Measurements from ENCODE around the gene ADGRL3. TPM values are rescaled to one million over a fixed set of nuclear protein-coding genes. Genes with fewer than 3 reads are reported as not detected.

The ADGRL3 gene
- total RNA-seq, 3 donors from 2014 or later (not counting 1 experiment from before 2014, with no cell fraction given) = not detected

DNA sequence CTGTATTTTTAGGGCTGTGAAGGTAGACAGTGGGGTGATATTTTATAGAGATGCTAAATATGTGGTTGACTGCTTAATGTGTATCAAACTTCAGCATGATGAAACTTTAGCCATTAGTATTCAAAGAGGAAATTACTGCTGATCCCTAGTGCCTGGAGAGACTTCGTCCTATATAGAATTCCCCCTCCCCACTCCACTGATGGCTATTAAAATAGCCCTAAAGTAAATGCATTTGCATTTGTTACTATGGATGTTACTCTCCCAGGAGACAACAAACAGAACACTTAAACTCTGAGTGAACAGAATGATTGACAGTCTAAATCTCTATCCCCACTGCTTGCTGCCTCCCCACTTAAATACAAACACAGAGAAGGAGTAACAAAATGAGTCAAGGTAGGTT lies 39.1 kb downstream of the ADGRL3 start:
- WGBS (ENCODE audit: insufficient coverage) = no CpG with 5 or more reads among the region's 1 CpG

DNA sequence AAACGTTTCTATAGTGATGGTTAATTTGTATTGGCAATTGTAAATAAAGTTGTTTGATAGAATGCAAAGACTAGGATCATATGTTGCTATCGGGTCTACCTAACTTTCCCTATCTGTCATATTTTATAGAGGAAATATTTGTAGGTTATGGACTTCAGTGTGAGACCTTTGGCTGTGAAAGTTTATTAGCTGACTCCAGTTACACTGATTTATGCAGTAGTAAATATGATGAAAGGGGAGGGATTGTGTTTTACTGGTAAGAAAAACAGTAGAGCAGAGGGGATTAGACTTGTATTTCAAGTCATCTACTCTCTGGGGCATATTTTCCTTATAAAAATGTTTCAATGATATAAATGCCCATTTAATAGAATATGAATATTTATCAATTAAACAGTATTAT lies 43.8 kb downstream of the ADGRL3 start:
- H3K27me3 ChIP-seq (ENCODE audit: control insufficient read depth, insufficient read depth, low read length) = no peaks in the 10 kb centered on the region
- peaks cover 13 to 17% of the 10 kb centered on the region in 2 donors for H3K9me3 Mint-ChIP-seq
- TF ChIP-seq, protein P1, sequence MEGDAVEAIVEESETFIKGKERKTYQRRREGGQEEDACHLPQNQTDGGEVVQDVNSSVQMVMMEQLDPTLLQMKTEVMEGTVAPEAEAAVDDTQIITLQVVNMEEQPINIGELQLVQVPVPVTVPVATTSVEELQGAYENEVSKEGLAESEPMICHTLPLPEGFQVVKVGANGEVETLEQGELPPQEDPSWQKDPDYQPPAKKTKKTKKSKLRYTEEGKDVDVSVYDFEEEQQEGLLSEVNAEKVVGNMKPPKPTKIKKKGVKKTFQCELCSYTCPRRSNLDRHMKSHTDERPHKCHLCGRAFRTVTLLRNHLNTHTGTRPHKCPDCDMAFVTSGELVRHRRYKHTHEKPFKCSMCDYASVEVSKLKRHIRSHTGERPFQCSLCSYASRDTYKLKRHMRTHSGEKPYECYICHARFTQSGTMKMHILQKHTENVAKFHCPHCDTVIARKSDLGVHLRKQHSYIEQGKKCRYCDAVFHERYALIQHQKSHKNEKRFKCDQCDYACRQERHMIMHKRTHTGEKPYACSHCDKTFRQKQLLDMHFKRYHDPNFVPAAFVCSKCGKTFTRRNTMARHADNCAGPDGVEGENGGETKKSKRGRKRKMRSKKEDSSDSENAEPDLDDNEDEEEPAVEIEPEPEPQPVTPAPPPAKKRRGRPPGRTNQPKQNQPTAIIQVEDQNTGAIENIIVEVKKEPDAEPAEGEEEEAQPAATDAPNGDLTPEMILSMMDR (IDR thresholded peaks at IDR 0.05) = no peak
- no peaks in the 10 kb centered on the region for H3K9me3 ChIP-seq (ENCODE audit: control insufficient read depth, insufficient read depth, low read length)
- ATAC-seq (no peak), DNase-seq (no peak)
- no peaks in the 10 kb centered on the region for H3K36me3 ChIP-seq (ENCODE audit: control insufficient read depth, insufficient read depth, low read length)
- intact Hi-C loops (cut with micrococcal nuclease) = no loop called here
- H3K4me3 ChIP-seq (ENCODE audit: low read length) = no peak overlapping the region
- no CpG with 5 or more reads among the region's 2 CpGs for WGBS (ENCODE audit: insufficient coverage)
- H3K4me1 ChIP-seq (ENCODE audit: control insufficient read depth, insufficient read depth, low read length) = no peaks in the 10 kb centered on the region
- H3K27ac Mint-ChIP-seq = no peak overlapping the region
- H3K36me3 Mint-ChIP-seq = no peaks in the 10 kb centered on the region
- H3K4me3 Mint-ChIP-seq = no peak overlapping the region
- no peaks in the 10 kb centered on the region for H3K27me3 Mint-ChIP-seq (ENCODE audit: low read depth in 2 of 2)
- H3K4me1 Mint-ChIP-seq = no peaks in the 10 kb centered on the region
- H3K27ac ChIP-seq (ENCODE audit: low read length) = no peak overlapping the region

More for the DNA sequence above, 39.1 kb downstream of the ADGRL3 start:
- H3K4me3 Mint-ChIP-seq = no peak overlapping the region
- H3K4me1 Mint-ChIP-seq = no peaks in the 10 kb centered on the region
- no peaks in the 10 kb centered on the region for H3K4me1 ChIP-seq (ENCODE audit: control insufficient read depth, insufficient read depth, low read length)
- ATAC-seq = no peak
- intact Hi-C loops (cut with micrococcal nuclease) = no loop called here
- H3K9me3 Mint-ChIP-seq = peaks cover 6 to 11% of the 10 kb centered on the region in 2 donors
- H3K9me3 ChIP-seq (ENCODE audit: control insufficient read depth, insufficient read depth, low read length) = no peaks in the 10 kb centered on the region
- H3K27me3 ChIP-seq (ENCODE audit: control insufficient read depth, insufficient read depth, low read length) = no peaks in the 10 kb centered on the region
- TF ChIP-seq, protein P1 (IDR thresholded peaks at IDR 0.05) = no peak
- DNase-seq = no peak
- H3K4me3 ChIP-seq (ENCODE audit: low read length) = no peak overlapping the region
- H3K36me3 ChIP-seq (ENCODE audit: control insufficient read depth, insufficient read depth, low read length) = no peaks in the 10 kb centered on the region
- H3K27ac ChIP-seq (ENCODE audit: low read length) = no peak overlapping the region
- H3K27me3 Mint-ChIP-seq (ENCODE audit: low read depth in 2 of 2) = no peaks in the 10 kb centered on the region
- H3K36me3 Mint-ChIP-seq = no peaks in the 10 kb centered on the region
- H3K27ac Mint-ChIP-seq = no peak overlapping the region

DNA sequence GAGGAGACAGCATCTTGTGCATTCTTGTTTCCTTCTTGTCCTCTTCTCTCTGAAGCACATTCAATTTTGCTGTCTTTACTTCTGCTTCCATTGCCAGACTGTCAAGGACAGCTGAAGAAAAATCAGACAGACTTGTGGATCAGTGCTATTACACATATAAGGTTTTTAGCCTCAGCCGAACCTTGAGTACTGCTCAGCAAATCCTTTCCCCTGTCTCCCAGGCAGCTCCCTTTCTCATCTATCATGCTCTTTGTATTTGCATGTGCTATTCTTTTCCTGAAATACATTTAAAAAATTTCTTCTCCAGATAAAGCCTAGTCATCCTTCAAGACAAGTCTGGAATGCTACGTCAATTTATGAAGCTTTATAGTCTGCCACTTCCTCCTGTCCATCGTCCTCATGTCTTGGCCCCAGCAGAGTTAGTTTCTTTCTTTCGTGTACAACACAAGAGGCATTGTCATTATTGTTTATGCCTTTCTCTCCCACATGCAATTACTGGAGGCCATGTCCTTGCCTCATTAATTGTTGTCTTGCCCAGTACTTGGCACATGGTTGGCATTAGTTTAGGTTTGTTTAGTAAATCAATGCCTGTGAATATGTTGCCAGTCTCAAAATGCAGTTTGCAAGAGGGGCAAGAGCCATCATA lies 45.1 kb downstream of the ADGRL3 start:
- no peaks in the 10 kb centered on the region for H3K9me3 ChIP-seq (ENCODE audit: control insufficient read depth, insufficient read depth, low read length)
- no peaks in the 10 kb centered on the region for H3K27me3 ChIP-seq (ENCODE audit: control insufficient read depth, insufficient read depth, low read length)
- H3K9me3 Mint-ChIP-seq = peaks cover 17 to 18% of the 10 kb centered on the region in 2 donors
- no peak overlapping the region for H3K27ac Mint-ChIP-seq
- TF ChIP-seq, protein P1 (IDR thresholded peaks at IDR 0.05) = no peak
- DNase-seq (no peak), ATAC-seq (no peak)
- H3K36me3 Mint-ChIP-seq = no peaks in the 10 kb centered on the region
- no peaks in the 10 kb centered on the region for H3K36me3 ChIP-seq (ENCODE audit: control insufficient read depth, insufficient read depth, low read length)
- no peaks in the 10 kb centered on the region for H3K27me3 Mint-ChIP-seq (ENCODE audit: low read depth in 2 of 2)
- no peaks in the 10 kb centered on the region for H3K4me1 Mint-ChIP-seq
- no peak overlapping the region for H3K4me3 ChIP-seq (ENCODE audit: low read length)
- 72% methylated on average over 4 of the region's 4 CpGs for WGBS (ENCODE audit: insufficient coverage)
- no peaks in the 10 kb centered on the region for H3K4me1 ChIP-seq (ENCODE audit: control insufficient read depth, insufficient read depth, low read length)
- intact Hi-C loops (cut with micrococcal nuclease) = no loop called here
- no peak overlapping the region for H3K4me3 Mint-ChIP-seq
- no peak overlapping the region for H3K27ac ChIP-seq (ENCODE audit: low read length)

DNA sequence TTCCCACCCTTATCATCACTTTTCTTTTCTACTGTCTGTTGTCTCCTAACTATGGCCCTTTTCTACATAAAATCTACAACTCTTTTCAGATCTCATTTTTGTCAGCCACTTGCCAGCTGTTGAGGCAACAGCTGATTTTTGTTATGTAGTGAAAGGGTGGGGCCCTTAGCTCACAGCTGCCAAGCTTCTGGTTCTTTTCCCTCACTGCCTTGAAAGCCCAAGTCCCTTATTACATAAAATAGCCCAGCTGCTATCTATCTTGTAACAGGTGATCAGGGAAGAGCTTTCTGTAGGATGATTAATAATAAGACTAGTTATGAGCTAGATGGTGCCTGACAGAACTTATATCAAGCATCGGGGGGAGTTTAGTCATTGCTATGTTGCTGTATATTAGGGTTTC lies 45.9 kb downstream of the ADGRL3 start:
- intact Hi-C loops (cut with micrococcal nuclease) = no loop called here

More for the DNA sequence above, 45.9 kb downstream of the ADGRL3 start:
- no peak overlapping the region for H3K27ac ChIP-seq (ENCODE audit: low read length)
- H3K9me3 ChIP-seq (ENCODE audit: control insufficient read depth, insufficient read depth, low read length) = no peaks in the 10 kb centered on the region
- no peak overlapping the region for H3K4me3 ChIP-seq (ENCODE audit: low read length)
- TF ChIP-seq, protein P1 (IDR thresholded peaks at IDR 0.05) = no peak
- no peak for ATAC-seq
- peaks cover 17 to 20% of the 10 kb centered on the region in 2 donors for H3K9me3 Mint-ChIP-seq
- no peaks in the 10 kb centered on the region for H3K36me3 Mint-ChIP-seq
- no peaks in the 10 kb centered on the region for H3K4me1 ChIP-seq (ENCODE audit: control insufficient read depth, insufficient read depth, low read length)
- no peaks in the 10 kb centered on the region for H3K27me3 Mint-ChIP-seq (ENCODE audit: low read depth in 2 of 2)
- no peak overlapping the region for H3K4me3 Mint-ChIP-seq
- DNase-seq = no peak
- H3K27ac Mint-ChIP-seq = no peak overlapping the region
- 100% methylated on average over 1 of the region's 1 CpG for WGBS (ENCODE audit: insufficient coverage)
- no peaks in the 10 kb centered on the region for H3K4me1 Mint-ChIP-seq
- H3K36me3 ChIP-seq (ENCODE audit: control insufficient read depth, insufficient read depth, low read length) = no peaks in the 10 kb centered on the region
- no peaks in the 10 kb centered on the region for H3K27me3 ChIP-seq (ENCODE audit: control insufficient read depth, insufficient read depth, low read length)
